GM12878 (cell line): Measurements from ENCODE around the gene ETS1.

Experiments
- EP300 ChIP-seq, 2 experiments: fragments of 150-350 bp in 1 of 2; IDR thresholded peaks; 2 replicates each; pipeline ENCODE4 v1.6.1; 2011 to 2012; ENCODE audit warnings: low read depth in 2 of 2, low read length in 2 of 2, borderline replicate concordance in 1 of 2, improper control_type of control experiment in 1 of 2, inconsistent platforms in 1 of 2; ENCODE audit not compliant: control insufficient read depth in 1 of 2
- SIX5 ChIP-seq: IDR thresholded peaks from 2 replicates; pipeline ENCODE4 v1.6.1; 2011; ENCODE audit warnings: mild to moderate bottlenecking, low read depth, low read length, moderate library complexity; ENCODE audit not compliant: severe bottlenecking
- ZBTB11 ChIP-seq: fragments of 450-650 bp; formaldehyde crosslinking; IDR thresholded peaks from 2 replicates; pipeline ENCODE4 v1.5.0; 2022; ENCODE audit warnings: mild to moderate bottlenecking, missing genetic modification characterization

- TF ChIP-seq EP300 (IDR thresholded peaks at IDR 0.05; ENCODE audit: borderline replicate concordance in 1 of 2, control insufficient read depth in 1 of 2, low read depth in 2 of 2, low read length in 2 of 2) (no peak), ZBTB11 (no peak), SIX5 (no peak)
Observed at GRCh38 chr11:128416976-128417375, 170.4 kb downstream of the ETS1 start.
